ENCODE data around the gene ZNF331.
A peak's percentile ranks its signal among the peaks of the same experiment; 100 is the strongest.
"Not testable (repeated sequence)": the region's sequence is repeated elsewhere in the genome, so short reads cannot be mapped to it uniquely, and the experiment has no call there.

ZNF331 gene

DNA sequence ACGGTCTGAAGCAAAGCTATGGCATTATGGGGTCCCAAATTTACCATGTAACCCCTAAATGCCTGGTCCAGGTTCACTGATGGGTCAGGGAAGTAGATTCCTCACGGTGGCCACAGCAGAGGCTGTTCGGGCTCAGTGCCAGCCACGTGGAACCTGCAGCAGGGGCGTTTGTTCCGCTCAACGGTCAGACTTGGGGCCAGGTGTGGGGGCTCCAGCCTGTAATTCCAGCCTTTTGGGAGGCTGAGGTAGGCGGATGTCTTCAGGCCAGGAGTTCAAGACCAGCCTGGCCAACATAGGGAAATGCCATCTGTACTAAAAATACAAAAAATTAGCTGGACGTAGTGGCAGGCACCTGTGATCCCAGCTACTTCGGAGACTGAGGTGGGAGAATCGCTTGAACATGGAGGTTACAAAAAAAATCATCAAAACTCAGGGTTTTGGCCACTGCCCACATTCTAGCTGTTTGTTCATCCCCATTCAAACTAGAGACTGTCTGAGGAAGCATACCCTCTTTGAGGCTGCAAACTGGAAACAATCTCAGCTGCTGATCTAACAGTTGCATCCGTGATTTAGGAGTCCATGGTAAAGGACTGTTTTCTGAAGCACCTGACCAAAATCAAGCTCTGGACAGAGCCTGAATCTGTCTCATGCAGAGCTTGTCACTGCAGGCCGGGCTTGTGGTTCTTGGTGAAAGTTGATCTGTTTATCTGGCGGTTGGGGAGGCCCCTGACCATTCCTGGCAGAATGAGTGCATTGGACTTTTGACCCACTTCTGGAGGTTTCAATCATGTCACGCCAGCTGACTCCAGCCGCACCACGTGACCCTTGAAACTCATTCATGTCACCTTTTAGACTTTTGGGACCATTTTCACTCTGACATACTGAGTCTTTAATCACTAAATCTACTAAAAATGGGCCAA, 30.2 kb upstream of the ZNF331 start:
- in situ Hi-C loops (cut with MboI; ENCODE audit: low pct_unique_long_range_greater_than_20kb, low sequenced_read_pairs, unreplicated experiment): no loop called here
- TF ChIP-seq CTCF (IDR thresholded peaks at IDR 0.05; ENCODE audit: extremely low read depth, insufficient read depth, missing control alignments): no peak
- no peak for DNase-seq (ENCODE audit: low spot score)

DNA sequence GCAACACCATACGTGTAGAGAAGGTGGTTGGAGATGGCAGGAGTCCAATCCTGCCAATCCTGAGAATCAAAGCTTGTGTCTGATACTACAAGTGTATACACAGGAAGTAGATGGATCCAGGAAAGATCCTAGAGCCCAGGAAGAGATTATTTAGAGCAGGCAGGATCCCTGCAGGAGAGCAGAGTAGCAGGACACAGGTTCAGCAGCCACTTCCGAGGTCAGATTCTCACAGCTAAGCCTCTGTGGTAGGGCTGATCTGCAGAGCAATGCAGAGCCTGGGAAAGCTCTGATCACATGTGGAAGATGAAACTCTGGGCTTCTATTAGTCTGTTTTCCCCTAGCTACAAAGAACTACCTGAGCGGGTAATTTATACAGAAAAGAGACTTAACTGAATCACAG, 28.5 kb upstream of the ZNF331 start:
- DNase-seq (ENCODE audit: low spot score): no peak
- no peak for TF ChIP-seq CTCF (IDR thresholded peaks at IDR 0.05; ENCODE audit: extremely low read depth, insufficient read depth, missing control alignments)
- in situ Hi-C loops (cut with MboI; ENCODE audit: low pct_unique_long_range_greater_than_20kb, low sequenced_read_pairs, unreplicated experiment): no loop called here

- TF ChIP-seq CTCF (IDR thresholded peaks at IDR 0.05; ENCODE audit: extremely low read depth, insufficient read depth, missing control alignments): no peak
Measured at GRCh38 chr19:53509845-53510244, 28.1 kb upstream of the ZNF331 start.

DNA sequence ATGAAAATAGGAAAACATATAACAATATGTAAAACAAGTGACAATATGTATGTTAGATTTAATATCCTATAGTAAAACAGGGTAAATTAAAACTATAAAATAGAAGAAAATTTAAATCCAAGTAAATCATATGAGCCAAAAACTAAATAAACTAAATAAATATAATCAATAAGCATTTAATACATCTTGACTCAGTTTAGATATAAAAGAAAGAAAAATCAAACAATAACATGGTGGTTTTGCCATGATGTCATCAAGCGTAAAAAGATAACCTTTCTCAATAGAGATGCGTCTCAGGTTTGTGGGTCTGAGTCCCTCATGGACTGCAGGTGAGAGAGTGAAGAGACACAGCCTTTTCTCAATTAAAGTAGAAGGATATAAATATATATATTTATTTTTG, 26.6 kb upstream of the ZNF331 start:
- DNase-seq (ENCODE audit: low spot score): no peak
- in situ Hi-C loops (cut with MboI; ENCODE audit: low pct_unique_long_range_greater_than_20kb, low sequenced_read_pairs, unreplicated experiment): no loop called here
- TF ChIP-seq CTCF (IDR thresholded peaks at IDR 0.05; ENCODE audit: extremely low read depth, insufficient read depth, missing control alignments): no peak

More at GRCh38 chr19:53509845-53510244, 28.1 kb upstream of the ZNF331 start:
- in situ Hi-C loops (cut with MboI; ENCODE audit: low pct_unique_long_range_greater_than_20kb, low sequenced_read_pairs, unreplicated experiment): no loop called here
- no peak for DNase-seq (ENCODE audit: low spot score)

DNA sequence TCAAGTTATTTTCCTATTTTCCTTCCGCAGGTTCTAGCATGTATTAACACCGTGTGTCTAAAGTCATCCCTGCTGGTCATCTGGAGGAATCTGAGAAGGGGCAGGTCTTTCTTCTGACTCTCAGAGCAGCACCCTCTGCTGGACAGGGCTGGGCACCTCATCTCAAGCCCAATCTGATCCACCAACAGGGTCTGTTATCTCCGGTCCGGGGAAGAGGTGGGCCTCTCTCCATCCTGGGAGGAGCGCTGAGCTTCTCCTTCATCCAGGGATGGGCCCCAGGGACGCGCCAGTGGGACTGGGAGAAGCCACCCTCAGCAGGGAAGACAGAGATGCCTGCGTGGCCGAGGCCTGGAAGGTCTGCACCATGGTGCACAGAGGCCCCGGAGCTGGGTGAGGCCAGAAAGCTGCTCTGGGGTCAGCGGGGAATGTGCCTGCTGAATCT, 26.0 kb upstream of the ZNF331 start:
- DNase-seq (ENCODE audit: low spot score): peak; percentile 31
- in situ Hi-C loops (cut with MboI; ENCODE audit: low pct_unique_long_range_greater_than_20kb, low sequenced_read_pairs, unreplicated experiment): no loop called here
- peak; percentile 50 for TF ChIP-seq CTCF (IDR thresholded peaks at IDR 0.05; ENCODE audit: extremely low read depth, insufficient read depth, missing control alignments)

- in situ Hi-C loops (cut with MboI; ENCODE audit: low pct_unique_long_range_greater_than_20kb, low sequenced_read_pairs, unreplicated experiment): not testable (repeated sequence)
Measured at GRCh38 chr19:53515047-53515446, 22.9 kb upstream of the ZNF331 start.

GRCh38 chr19:53517114-53517741, 20.7 kb upstream of the ZNF331 start:
- no peak for DNase-seq (ENCODE audit: low spot score)
- in situ Hi-C loops (cut with MboI; ENCODE audit: low pct_unique_long_range_greater_than_20kb, low sequenced_read_pairs, unreplicated experiment): no loop called here
- no peak for TF ChIP-seq CTCF (IDR thresholded peaks at IDR 0.05; ENCODE audit: extremely low read depth, insufficient read depth, missing control alignments)

More at GRCh38 chr19:53515047-53515446, 22.9 kb upstream of the ZNF331 start:
- DNase-seq (ENCODE audit: low spot score): not testable (repeated sequence)

Measured in GM13977 (cell line).